ENCODE measurements around the gene CDC42EP4. TPM values are rescaled to one million over a fixed set of nuclear protein-coding genes. Genes with fewer than 3 reads are reported as not detected.

The CDC42EP4 gene
- total RNA-seq, 1 donor, result 54.8 TPM

GRCh38 chr17:73357318-73357717 lies 45.5 kb upstream of the CDC42EP4 start:
- no peak for TF ChIP-seq CTCF (IDR thresholded peaks at IDR 0.05; ENCODE audit: insufficient read depth, low read depth, low read length)
- no peak overlapping the region for H3K4me3 ChIP-seq (ENCODE audit: low read depth, low read length)
- DNase-seq (ENCODE audit: low read depth), result no peak

- DNase-seq (ENCODE audit: low read depth), result no peak
- no peak overlapping the region for H3K4me3 ChIP-seq (ENCODE audit: low read depth, low read length)
- no peak for TF ChIP-seq CTCF (IDR thresholded peaks at IDR 0.05; ENCODE audit: insufficient read depth, low read depth, low read length)
Observed at GRCh38 chr17:73356561-73357170, 44.9 kb upstream of the CDC42EP4 start.

GRCh38 chr17:73354423-73355284 lies 42.9 kb upstream of the CDC42EP4 start:
- no peak for TF ChIP-seq CTCF (IDR thresholded peaks at IDR 0.05; ENCODE audit: insufficient read depth, low read depth, low read length)
- no peak for DNase-seq (ENCODE audit: low read depth)
- no peak overlapping the region for H3K4me3 ChIP-seq (ENCODE audit: low read depth, low read length)

GRCh38 chr17:73352261-73352660 lies 40.5 kb upstream of the CDC42EP4 start:
- H3K4me3 ChIP-seq (ENCODE audit: low read depth, low read length), result no peak overlapping the region
- no peak for DNase-seq (ENCODE audit: low read depth)
- no peak for TF ChIP-seq CTCF (IDR thresholded peaks at IDR 0.05; ENCODE audit: insufficient read depth, low read depth, low read length)

GRCh38 chr17:73351764-73352163 lies 40.0 kb upstream of the CDC42EP4 start:
- no peak for TF ChIP-seq CTCF (IDR thresholded peaks at IDR 0.05; ENCODE audit: insufficient read depth, low read depth, low read length)
- no peak for DNase-seq (ENCODE audit: low read depth)
- no peak overlapping the region for H3K4me3 ChIP-seq (ENCODE audit: low read depth, low read length)

GRCh38 chr17:73350864-73351263 lies 39.1 kb upstream of the CDC42EP4 start:
- no peak for DNase-seq (ENCODE audit: low read depth)
- TF ChIP-seq CTCF (IDR thresholded peaks at IDR 0.05; ENCODE audit: insufficient read depth, low read depth, low read length), result no peak
- no peak overlapping the region for H3K4me3 ChIP-seq (ENCODE audit: low read depth, low read length)

Measured in fibroblast of villous mesenchyme (primary cell).